H1 (cell line): ENCODE results near the gene APC2. TPM values are rescaled to one million over a fixed set of nuclear protein-coding genes. Genes with fewer than 3 reads are reported as not detected.

Source experiments
- CTCF ChIA-PET: fragments of 300-600 bp; sonication (Branson Sonifier 250); formaldehyde crosslinking; loops from one replicate; lab custom pipeline; 2021; ENCODE audit not compliant: partially characterized antibody; lab: Charles Lee
- POLR2A ChIA-PET: fragments of 300-600 bp; sonication (Branson Sonifier 250); formaldehyde crosslinking; loops from one replicate; lab custom pipeline; 2021; ENCODE audit warnings: inconsistent platforms; ENCODE audit not compliant: partially characterized antibody; lab: Charles Lee
- DNase-seq, 2 experiments: peaks; one replicate each; pipeline versions ENCODE4 v3.0.0 to v3.0.0-alpha.2; 2010 to 2022; ENCODE audit warnings: low spot score in 2 of 2, low read depth in 1 of 2, mixed read lengths in 1 of 2
- FAIRE-seq: peaks from 2 replicates; lab custom pipeline; 2011; peaks lifted over from hg19 to GRCh38; lab: Jason Lieb, UNC
- H2AFZ ChIP-seq: 2 replicates; pipeline ENCODE4 v1.8.1; 2012; ENCODE audit warnings: low read length, inconsistent platforms
- H2AK5ac ChIP-seq: 2 replicates; pipeline ENCODE4 v1.6.1; 2013; ENCODE audit warnings: low read depth, low read length
- H2BK120ac ChIP-seq: replicated peaks from 2 replicates; pipeline ENCODE3; 2013; ENCODE audit warnings: low read depth, low read length, inconsistent platforms
- H2BK12ac ChIP-seq: 2 replicates; pipeline ENCODE4 v1.6.1; 2013; ENCODE audit warnings: low read depth, low read length
- H2BK15ac ChIP-seq: 2 replicates; pipeline ENCODE4 v1.6.1; 2013; ENCODE audit warnings: low read length
- H2BK20ac ChIP-seq: 2 replicates; pipeline ENCODE4 v1.6.1; 2013; ENCODE audit warnings: low read length
- H2BK5ac ChIP-seq: 2 replicates; pipeline ENCODE4 v1.6.1; 2013; ENCODE audit warnings: low read depth, low read length
- H3K14ac ChIP-seq: 2 replicates; pipeline ENCODE4 v1.6.1; 2013; ENCODE audit warnings: inconsistent platforms; ENCODE audit not compliant: insufficient read length
- H3K18ac ChIP-seq: 2 replicates; pipeline ENCODE4 v1.6.1; 2013; ENCODE audit warnings: low read length; ENCODE audit errors: extremely low read depth
- H3K23ac ChIP-seq: 2 replicates; pipeline ENCODE4 v1.6.1; 2013; ENCODE audit warnings: inconsistent platforms; ENCODE audit not compliant: insufficient read length
- H3K23me2 ChIP-seq: 2 replicates; pipeline ENCODE4 v1.6.1; 2013; ENCODE audit warnings: low read depth, low read length
- H3K27ac ChIP-seq: 2 replicates; pipeline ENCODE4 v1.6.1; 2011; ENCODE audit warnings: low read depth, low read length, inconsistent platforms
- H3K27me3 ChIP-seq, 4 experiments: replicated peaks in 1 of 4; 1 replicate in 1 of 4; 2 replicates in 3 of 4; pipeline versions ENCODE4 v1.6.1 to v1.8.1; 2011 to 2013; ENCODE audit warnings: low read length in 3 of 4, mild to moderate bottlenecking in 3 of 4, inconsistent platforms in 2 of 4, mixed read lengths in 2 of 4, moderate library complexity in 1 of 4; ENCODE audit not compliant: control insufficient read depth in 3 of 4, insufficient read depth in 3 of 4; ENCODE audit errors: extremely low read depth in 1 of 4
- H3K36me3 ChIP-seq, 4 experiments: 2 replicates each; pipeline versions ENCODE4 v1.6.1 to v1.8.1; 2011 to 2013; ENCODE audit warnings: mild to moderate bottlenecking in 4 of 4, low read length in 3 of 4, moderate library complexity in 2 of 4, control low read depth in 1 of 4, inconsistent platforms in 1 of 4; ENCODE audit not compliant: insufficient read depth in 4 of 4, control insufficient read depth in 2 of 4
- H3K4ac ChIP-seq: replicated peaks from 2 replicates; pipeline ENCODE3; 2013; ENCODE audit warnings: low read length, low read depth, mixed read lengths, inconsistent platforms; ENCODE audit not compliant: insufficient read length
- H3K4me1 ChIP-seq, 4 experiments: replicated peaks in 1 of 4; 1 replicate in 1 of 4; 2 replicates in 3 of 4; pipeline versions ENCODE4 v1.6.1 to v1.8.1; 2011 to 2013; ENCODE audit warnings: low read length in 3 of 4, inconsistent platforms in 2 of 4, mixed read lengths in 1 of 4; ENCODE audit not compliant: insufficient read depth in 4 of 4, control insufficient read depth in 3 of 4
- H3K4me2 ChIP-seq, 2 experiments: 2 replicates each; pipeline versions ENCODE4 v1.6.1 to v1.8.1; 2011 to 2013; ENCODE audit warnings: low read depth in 2 of 2, low read length in 2 of 2, control low read depth in 1 of 2, inconsistent platforms in 1 of 2, mild to moderate bottlenecking in 1 of 2; ENCODE audit not compliant: insufficient read depth in 1 of 2
- H3K4me3 ChIP-seq, 4 experiments: fragments of 200-600, 300-600 bp in 1 of 4; sonication (generic), shearing (Covaris generic), sonication (Bioruptor Twin) in 1 of 4; 2 replicates each; pipeline versions ENCODE4 v1.5.1 to v1.8.1; 2011 to 2016; ENCODE audit warnings: low read length in 4 of 4, low read depth in 3 of 4, control low read depth in 2 of 4, inconsistent platforms in 2 of 4, mild to moderate bottlenecking in 2 of 4, mixed read lengths in 1 of 4, moderate library complexity in 1 of 4; ENCODE audit not compliant: insufficient read depth in 2 of 4; ENCODE audit errors: extremely low read depth in 1 of 4
- H3K56ac ChIP-seq: replicated peaks from 2 replicates; pipeline ENCODE3; 2013; ENCODE audit warnings: low read depth, mild to moderate bottlenecking, mixed read lengths, low read length, inconsistent platforms; ENCODE audit not compliant: insufficient read length
- H3K79me1 ChIP-seq: 2 replicates; pipeline ENCODE4 v1.6.1; 2013; ENCODE audit warnings: low read depth, low read length, control low read depth
- H3K79me2 ChIP-seq, 2 experiments: 2 replicates each; pipeline versions ENCODE4 v1.6.1 to v1.8.1; 2012 to 2013; ENCODE audit warnings: low read length in 2 of 2, mild to moderate bottlenecking in 2 of 2, inconsistent platforms in 1 of 2; ENCODE audit not compliant: insufficient read depth in 2 of 2, control insufficient read depth in 1 of 2
- H3K9ac ChIP-seq, 4 experiments: replicated peaks in 1 of 4; 1 replicate in 1 of 4; 2 replicates in 3 of 4; pipeline versions ENCODE4 v1.6.1 to v1.8.1; 2011 to 2013; ENCODE audit warnings: low read depth in 3 of 4, low read length in 3 of 4, control low read depth in 2 of 4, mild to moderate bottlenecking in 2 of 4, moderate library complexity in 2 of 4, inconsistent platforms in 1 of 4; ENCODE audit errors: extremely low read depth in 1 of 4
- H3K9me3 ChIP-seq, 2 experiments: 2 replicates each; pipeline versions ENCODE4 v1.6.1 to v1.8.1; 2012 to 2013; ENCODE audit warnings: mild to moderate bottlenecking in 2 of 2, moderate library complexity in 2 of 2, control low read depth in 1 of 2, inconsistent platforms in 1 of 2, low read depth in 1 of 2, low read length in 1 of 2, mixed read lengths in 1 of 2; ENCODE audit not compliant: insufficient read depth in 2 of 2
- H4K20me1 ChIP-seq, 2 experiments: replicated peaks in 1 of 2; 2 replicates each; pipeline versions ENCODE3 to v1.8.1; 2011 to 2013; ENCODE audit warnings: inconsistent platforms in 2 of 2, low read length in 2 of 2, mild to moderate bottlenecking in 1 of 2; ENCODE audit not compliant: insufficient read depth in 2 of 2, control insufficient read depth in 1 of 2
- H4K5ac ChIP-seq: 2 replicates; pipeline ENCODE4 v1.6.1; 2013; ENCODE audit warnings: low read length, low read depth, mixed read lengths, inconsistent platforms; ENCODE audit not compliant: insufficient read length
- H4K8ac ChIP-seq: 2 replicates; pipeline ENCODE4 v1.8.0; 2013; ENCODE audit warnings: mild to moderate bottlenecking, moderate library complexity, low read length, inconsistent platforms; ENCODE audit not compliant: insufficient read depth; ENCODE audit errors: extremely low read depth
- H4K91ac ChIP-seq: replicated peaks from 2 replicates; pipeline ENCODE3; 2013; ENCODE audit warnings: low read length, mixed read lengths, inconsistent platforms; ENCODE audit not compliant: insufficient read length
- BRCA1 ChIP-seq: IDR thresholded peaks from 2 replicates; pipeline ENCODE4 v1.6.1; 2012; ENCODE audit warnings: low read depth, low read length, improper control_type of control experiment
- CHD2 ChIP-seq: IDR thresholded peaks from 2 replicates; pipeline ENCODE4 v1.6.1; 2012; ENCODE audit warnings: low read length, improper control_type of control experiment
- TCF12 ChIP-seq: IDR thresholded peaks from 2 replicates; pipeline ENCODE4 v1.6.1; 2011; ENCODE audit warnings: low read depth, mild to moderate bottlenecking, low read length
- WGBS, 2 experiments: shearing (Covaris generic) in 1 of 2; methylation state at CpG; one replicate each; pipeline versions ENCODE4 v1.1.6 to v1.1.7; 2013 to 2015; ENCODE audit warnings: low lambda C conversion rate in 2 of 2, mixed read lengths in 2 of 2, inconsistent platforms in 1 of 2, low coverage in 1 of 2, missing lambda C conversion rate in 1 of 2; ENCODE audit not compliant: insufficient replicate concordance in 2 of 2, insufficient coverage in 1 of 2, insufficient read length in 1 of 2; ENCODE audit errors: extremely low coverage in 1 of 2, missing lambda C conversion rate in 1 of 2; 5-methylcytosine and 5-hydroxymethylcytosine counted together
- polyA plus RNA-seq, 7 experiments: library from polyadenylated mRNA; depleted of rRNA in 3 of 7; stranded (reverse) in 5 of 7; unstranded in 2 of 7; fragments of >200 nt in 5 of 7; fragments of 200-250 nt in 2 of 7; gene quantifications; 1 replicate in 5 of 7; 2 replicates in 1 of 7; 4 replicates in 1 of 7; pipeline versions ENCODE4 v1.2.1 to v1.2.3, GENCODE V29; 2011 to 2013; ENCODE audit warnings: missing spikeins in 2 of 7, mixed read lengths in 2 of 7
- total RNA-seq: library from RNA; stranded (reverse); fragmentation: NEBNext Ultra II Directional; extraction: Animal tissue kit (Norgen Biotek cat#: 25700); gene quantifications from 2 replicates; pipeline ENCODE4 v1.2.1, GENCODE V29; 2021

Gene APC2
- total and polyA plus RNA-seq, 2 of the 8 experiments (the other 6 are each of a cell fraction or from before 2014, with no cell fraction given), result 1.3 to 4.1 TPM

DNA sequence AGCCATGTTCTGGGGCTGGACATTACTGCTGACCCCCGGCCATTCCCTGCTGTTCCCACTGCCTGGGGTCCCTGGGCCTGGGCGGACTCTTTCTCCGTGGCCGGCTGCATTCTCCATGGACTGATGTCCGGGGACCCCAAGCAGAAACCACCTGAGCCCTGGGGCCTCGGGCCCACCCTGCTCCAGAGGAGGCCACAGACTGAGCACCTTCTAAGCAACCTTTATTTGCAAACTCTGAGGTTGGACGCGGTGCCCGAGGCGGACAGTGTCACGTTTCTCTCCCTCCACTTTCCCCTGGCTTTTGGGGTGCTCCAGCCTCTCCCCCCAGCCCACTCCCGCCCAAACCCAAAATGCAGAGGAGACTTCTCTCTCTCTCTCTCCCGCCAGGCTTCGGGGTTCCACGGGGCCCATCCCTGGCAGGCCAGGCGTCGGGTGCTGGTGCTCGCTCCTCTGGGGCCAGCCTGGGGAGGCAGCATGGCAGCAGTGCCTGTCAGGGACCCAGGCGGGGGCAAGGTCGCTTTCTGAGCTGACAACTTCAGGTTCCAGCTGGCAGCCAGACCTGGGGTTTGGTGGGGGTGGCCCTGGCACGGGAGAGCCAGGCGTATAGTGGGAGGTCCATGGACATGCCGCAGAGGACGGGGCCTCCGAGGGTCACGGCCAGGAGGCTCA, 31.4 kb downstream of the APC2 start:
- no peak overlapping the region for H4K91ac ChIP-seq

More for the DNA sequence above, 31.4 kb downstream of the APC2 start:
- Histone ChIP-seq H2BK12ac (no peak overlapping the region), H3K4me2 (no peak overlapping the region), H3K9ac (no peak overlapping the region), H3K9me3 (no peaks in the 10 kb centered on the region), H4K20me1 (peaks cover 2% of the 10 kb centered on the region in 2 experiments), H3K18ac (no peak overlapping the region), H3K23me2 (peaks cover 7% of the 10 kb centered on the region), H3K56ac (no peak overlapping the region), H3K4me3 (no peak overlapping the region), H4K8ac (no peak overlapping the region), H3K27ac (no peak overlapping the region), H3K4me1 (no peaks in the 10 kb centered on the region; a peak in 3 of 7 replicates), H3K27me3 (no peaks in the 10 kb centered on the region), H2BK120ac (no peak overlapping the region), H2BK15ac (no peak overlapping the region), H3K14ac (no peak overlapping the region), H3K4ac (no peak overlapping the region), H3K36me3 (peaks cover 0 to 3% (median 1%) of the 10 kb centered on the region in 4 experiments; a peak in 1 of 8 replicates), H3K79me1 (peaks cover under 1% of the 10 kb centered on the region; the same call in 1 of the 2 replicates), H2AK5ac (no peak overlapping the region), H4K5ac (no peak overlapping the region)
- POLR2A ChIA-PET, result interaction anchor here (0.8 to 1.4 kb wide), 5 partner anchors 12 to 51 kb away, joined by 3 read pairs; no protein-coding TSS in a partner anchor
- 90% methylated on average over 22 of the region's 26 CpGs; no CpG with 5 or more reads in 1 of the 2 experiments for WGBS, 2 experiments
- no peak for DNase-seq
- CTCF ChIA-PET, result interaction anchor here (0.8 to 1.1 kb wide), 2 partner anchors 16 to 33 kb away, joined by 3 to 4 read pairs; no protein-coding TSS in a partner anchor
- no peak for TF ChIP-seq BRCA1
- no peak for TF ChIP-seq TCF12
- TF ChIP-seq CHD2, result no peak
- TF ChIP-seq, all 59 proteins: peak for 0
- H3K79me2 ChIP-seq, result peaks cover 0 to 4% of the 10 kb centered on the region in 2 experiments; a peak in 1 of 4 replicates
- H2BK20ac ChIP-seq, result no peak overlapping the region
- no peak for FAIRE-seq
- H3K23ac ChIP-seq, result no peak overlapping the region
- H2BK5ac ChIP-seq, result no peak overlapping the region
- no peak overlapping the region for H2AFZ ChIP-seq
